ENCODE measurements around the gene SLC25A4.

SLC25A4 gene

DNA sequence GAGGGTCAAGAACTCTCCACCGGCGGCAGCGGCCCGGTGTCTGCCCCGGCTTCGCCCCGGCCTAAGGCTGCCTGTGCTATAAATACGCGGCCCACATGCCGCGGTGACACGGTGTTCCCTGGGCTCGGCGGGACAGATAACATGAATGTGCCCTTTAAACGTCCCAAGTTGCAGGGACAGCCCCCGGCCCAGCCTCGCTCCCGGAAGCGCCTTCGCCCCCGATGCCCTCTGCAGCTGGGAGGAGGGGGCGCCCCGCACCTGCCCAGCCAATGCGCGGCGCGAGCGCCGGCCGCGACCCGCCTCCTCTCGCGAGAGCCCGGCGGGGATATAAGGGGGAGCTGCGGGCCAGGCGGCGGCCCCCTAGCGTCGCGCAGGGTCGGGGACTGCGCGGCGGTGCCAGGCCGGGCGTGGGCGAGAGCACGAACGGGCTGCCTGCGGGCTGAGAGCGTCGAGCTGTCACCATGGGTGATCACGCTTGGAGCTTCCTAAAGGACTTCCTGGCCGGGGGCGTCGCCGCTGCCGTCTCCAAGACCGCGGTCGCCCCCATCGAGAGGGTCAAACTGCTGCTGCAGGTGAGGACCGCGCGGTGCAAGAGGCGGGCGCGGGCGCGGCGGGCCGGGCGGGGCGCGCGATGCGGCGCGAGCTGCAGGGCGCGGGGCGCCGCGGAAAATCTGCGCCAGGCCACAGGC is at the start of gene SLC25A4:
TSS of gene SLC25A4 (plus strand) at position 355 of the 689 bp plus-strand sequence. CDS start at position 462, 107 bp downstream.
- DNase-seq (ENCODE audit: low read depth), result peak; percentile 46
- TF ChIP-seq, protein P1, sequence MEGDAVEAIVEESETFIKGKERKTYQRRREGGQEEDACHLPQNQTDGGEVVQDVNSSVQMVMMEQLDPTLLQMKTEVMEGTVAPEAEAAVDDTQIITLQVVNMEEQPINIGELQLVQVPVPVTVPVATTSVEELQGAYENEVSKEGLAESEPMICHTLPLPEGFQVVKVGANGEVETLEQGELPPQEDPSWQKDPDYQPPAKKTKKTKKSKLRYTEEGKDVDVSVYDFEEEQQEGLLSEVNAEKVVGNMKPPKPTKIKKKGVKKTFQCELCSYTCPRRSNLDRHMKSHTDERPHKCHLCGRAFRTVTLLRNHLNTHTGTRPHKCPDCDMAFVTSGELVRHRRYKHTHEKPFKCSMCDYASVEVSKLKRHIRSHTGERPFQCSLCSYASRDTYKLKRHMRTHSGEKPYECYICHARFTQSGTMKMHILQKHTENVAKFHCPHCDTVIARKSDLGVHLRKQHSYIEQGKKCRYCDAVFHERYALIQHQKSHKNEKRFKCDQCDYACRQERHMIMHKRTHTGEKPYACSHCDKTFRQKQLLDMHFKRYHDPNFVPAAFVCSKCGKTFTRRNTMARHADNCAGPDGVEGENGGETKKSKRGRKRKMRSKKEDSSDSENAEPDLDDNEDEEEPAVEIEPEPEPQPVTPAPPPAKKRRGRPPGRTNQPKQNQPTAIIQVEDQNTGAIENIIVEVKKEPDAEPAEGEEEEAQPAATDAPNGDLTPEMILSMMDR (conservative IDR thresholded peaks at IDR 0.05; ENCODE audit: control insufficient read depth, insufficient read depth, low read depth, low read length), result no peak
- H3K4me3 ChIP-seq (ENCODE audit: control insufficient read depth, low read depth, low read length), result peak within 1 kb of the TSS; percentile 59

DNA sequence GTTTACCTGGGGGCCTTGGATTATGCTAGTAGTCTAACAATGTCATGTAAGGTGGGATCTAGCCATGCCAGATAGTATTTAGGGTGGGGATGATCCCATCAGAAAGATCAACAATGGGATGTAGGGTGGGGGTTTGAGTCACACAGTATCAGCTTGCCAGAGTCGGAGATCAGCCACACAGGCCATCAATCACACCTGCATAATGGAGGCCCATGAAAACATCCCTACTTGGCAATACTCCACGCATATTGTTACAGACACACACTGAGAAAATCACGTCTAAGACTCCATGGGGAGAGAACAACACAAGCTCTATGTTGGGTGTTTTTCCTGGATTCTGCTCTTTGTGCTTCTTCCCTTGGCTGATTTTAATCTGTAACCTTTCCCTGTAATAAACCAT is 49.5 kb upstream of the SLC25A4 start:
- H3K4me3 ChIP-seq (ENCODE audit: control insufficient read depth, low read depth, low read length), result no peak overlapping the region
- TF ChIP-seq, protein P1 (conservative IDR thresholded peaks at IDR 0.05; ENCODE audit: control insufficient read depth, insufficient read depth, low read depth, low read length), result no peak

DNA sequence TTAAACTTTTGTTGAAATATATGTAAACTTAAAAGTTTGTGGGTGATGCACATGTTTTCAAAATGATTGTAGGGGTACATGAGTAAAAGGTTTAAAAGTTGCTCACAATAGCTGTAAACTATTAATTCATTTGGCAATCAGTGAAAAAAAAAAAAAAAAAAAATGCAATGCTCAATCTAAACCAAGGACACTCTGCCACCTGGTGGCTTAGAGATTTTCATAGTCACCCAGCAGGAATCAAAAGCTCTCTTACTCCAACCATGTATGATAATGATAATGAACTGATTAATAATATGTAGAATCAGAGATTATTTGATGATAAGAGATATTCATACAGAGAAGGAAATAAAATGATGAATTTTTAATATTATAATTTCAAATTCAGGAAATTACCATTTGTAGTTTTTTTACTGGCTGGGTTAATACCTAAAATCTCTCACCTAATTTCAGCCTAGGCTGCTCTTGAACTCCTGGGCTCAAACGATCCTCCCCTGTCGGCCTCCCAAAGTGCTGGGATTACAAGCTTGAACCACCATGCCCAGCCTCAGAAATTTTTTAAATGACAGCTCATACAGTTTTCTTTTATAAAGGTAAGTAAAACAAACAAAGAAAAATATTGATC is 46.9 kb upstream of the SLC25A4 start:
- TF ChIP-seq, protein P1 (conservative IDR thresholded peaks at IDR 0.05; ENCODE audit: control insufficient read depth, insufficient read depth, low read depth, low read length), result peak; percentile 67
- H3K4me3 ChIP-seq (ENCODE audit: control insufficient read depth, low read depth, low read length), result no peak overlapping the region
- peak; percentile 57 for DNase-seq (ENCODE audit: low read depth)

More for the DNA sequence above, 49.5 kb upstream of the SLC25A4 start:
- no peak for DNase-seq (ENCODE audit: low read depth)

DNA sequence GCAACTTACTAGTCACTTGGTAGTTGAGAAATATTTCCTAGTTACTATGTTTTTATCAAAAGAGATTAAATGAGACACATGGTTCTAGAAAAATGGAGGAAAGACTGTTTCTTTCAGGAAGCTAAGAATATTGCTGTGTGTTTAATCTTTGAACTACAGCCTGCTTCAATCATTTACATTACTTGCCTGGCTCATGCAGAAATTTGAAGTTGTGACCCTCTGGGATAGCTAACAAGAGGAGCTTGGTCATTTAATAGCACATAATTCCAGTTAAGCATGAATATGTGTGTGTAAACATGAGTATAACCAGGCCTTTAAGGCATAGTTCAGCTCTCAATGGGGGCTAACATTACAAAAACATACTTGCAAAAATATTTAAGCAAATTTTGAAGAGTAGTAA is 44.6 kb upstream of the SLC25A4 start:
- TF ChIP-seq, protein P1 (conservative IDR thresholded peaks at IDR 0.05; ENCODE audit: control insufficient read depth, insufficient read depth, low read depth, low read length), result no peak
- no peak overlapping the region for H3K4me3 ChIP-seq (ENCODE audit: control insufficient read depth, low read depth, low read length)
- DNase-seq (ENCODE audit: low read depth), result no peak

DNA sequence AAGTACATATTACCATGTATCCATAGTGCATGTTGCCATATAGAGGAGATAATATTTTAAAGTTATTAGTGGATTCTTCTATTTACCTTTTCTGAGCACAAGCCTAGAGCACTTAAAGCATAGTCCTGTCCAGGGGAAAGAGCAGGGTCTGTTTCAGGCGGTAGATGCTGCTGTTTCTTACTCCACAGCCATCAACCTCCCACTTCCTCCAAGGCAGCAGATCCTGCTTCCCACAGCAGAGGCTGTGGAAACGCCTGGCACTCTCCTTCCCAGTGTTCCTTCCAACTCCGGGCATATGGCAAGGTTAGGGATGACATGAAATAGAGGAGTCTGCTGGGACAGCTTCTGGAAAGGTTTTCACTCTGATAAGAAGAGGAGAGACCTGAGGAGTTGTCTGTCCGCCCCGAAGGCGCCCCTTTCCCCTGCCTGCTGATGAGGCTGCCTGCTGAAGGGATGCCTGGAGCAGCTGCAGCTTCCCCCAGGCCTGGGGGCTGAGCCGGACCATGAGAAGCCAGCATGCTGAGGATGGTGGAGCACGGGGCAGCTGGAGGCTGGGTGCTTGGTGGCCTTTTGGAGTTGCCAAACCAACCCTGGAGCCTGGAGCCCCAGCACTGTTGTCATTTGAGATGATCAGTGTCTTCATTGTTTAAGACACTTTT is 43.9 kb upstream of the SLC25A4 start:
- no peak for DNase-seq (ENCODE audit: low read depth)
- TF ChIP-seq, protein P1 (conservative IDR thresholded peaks at IDR 0.05; ENCODE audit: control insufficient read depth, insufficient read depth, low read depth, low read length), result no peak
- no peak overlapping the region for H3K4me3 ChIP-seq (ENCODE audit: control insufficient read depth, low read depth, low read length)

DNA sequence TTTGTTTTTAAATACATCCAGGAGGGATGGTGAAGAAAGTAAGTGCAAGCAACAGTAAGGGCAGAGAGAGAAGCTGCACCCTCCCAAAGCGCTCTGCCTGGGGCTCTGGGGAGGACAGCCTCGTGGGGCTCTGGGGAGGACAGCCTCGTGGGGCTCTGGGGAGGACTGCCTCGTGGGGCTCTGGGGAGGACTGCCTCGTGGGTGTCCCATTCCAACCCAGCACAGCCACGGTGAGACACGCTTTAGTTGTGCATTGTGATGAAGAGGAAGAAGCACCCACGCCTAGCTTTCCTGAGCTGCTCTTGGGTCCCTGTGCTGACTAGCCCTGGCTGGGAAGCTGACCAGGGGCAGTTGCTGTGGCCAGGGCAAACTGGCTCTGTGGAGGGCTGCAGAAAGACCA is 43.1 kb upstream of the SLC25A4 start:
- TF ChIP-seq, protein P1 (conservative IDR thresholded peaks at IDR 0.05; ENCODE audit: control insufficient read depth, insufficient read depth, low read depth, low read length), result no peak
- H3K4me3 ChIP-seq (ENCODE audit: control insufficient read depth, low read depth, low read length), result no peak overlapping the region
- DNase-seq (ENCODE audit: low read depth), result no peak

All from fibroblast of mammary gland (primary cell).